Fibroblast of lung (primary cell): Measurements from ENCODE around the gene HNRNPM.

ENCODE experiments used
- CTCF ChIP-seq, 2 donors: IDR thresholded peaks in 1 of 2; conservative IDR thresholded peaks in 1 of 2; 1 replicate in 1 of 2; 2 replicates in 1 of 2; pipeline ENCODE4 v1.5.1; 2011 to 2012; ENCODE audit warnings: low read length in 2 of 2, control low read depth in 1 of 2, inconsistent platforms in 1 of 2, low read depth in 1 of 2, mild to moderate bottlenecking in 1 of 2
- EZH2 ChIP-seq: IDR thresholded peaks from 2 replicates; pipeline ENCODE4 v1.5.1; 2012; ENCODE audit warnings: low read length, control low read depth, mild to moderate bottlenecking; ENCODE audit errors: missing control alignments

GRCh38 chr19:8396563-8397203 lies 48.1 kb upstream of the HNRNPM start:
- TF ChIP-seq CTCF (conservative IDR thresholded peaks at IDR 0.05 in 1 of 2, IDR thresholded peaks at IDR 0.05 in 1 of 2; ENCODE audit: low read depth in 1 of 2, low read length in 2 of 2) (peak; percentile 64 to 71), EZH2 (no peak)
